SU-DHL-6 (cell line): Measurements from ENCODE around the gene CDC42BPA.

Experiments used
- CTCF ChIP-seq: fragments of 200-600 bp; sonication (generic); IDR thresholded peaks from one replicate; pipeline ENCODE4 v1.5.1; 2017; ENCODE audit warnings: antibody characterized with exemption, mild to moderate bottlenecking, low read length, moderate library complexity; ENCODE audit not compliant: insufficient read depth, poor library complexity, severe bottlenecking
- EZH2phosphoT487 ChIP-seq: fragments of 200-600 bp; sonication (generic), shearing (Covaris generic); conservative IDR thresholded peaks from 2 replicates; pipeline ENCODE4 v1.6.1; 2018; ENCODE audit warnings: mild to moderate bottlenecking, antibody characterized with exemption, low read length, moderate library complexity, mixed read lengths

DNA sequence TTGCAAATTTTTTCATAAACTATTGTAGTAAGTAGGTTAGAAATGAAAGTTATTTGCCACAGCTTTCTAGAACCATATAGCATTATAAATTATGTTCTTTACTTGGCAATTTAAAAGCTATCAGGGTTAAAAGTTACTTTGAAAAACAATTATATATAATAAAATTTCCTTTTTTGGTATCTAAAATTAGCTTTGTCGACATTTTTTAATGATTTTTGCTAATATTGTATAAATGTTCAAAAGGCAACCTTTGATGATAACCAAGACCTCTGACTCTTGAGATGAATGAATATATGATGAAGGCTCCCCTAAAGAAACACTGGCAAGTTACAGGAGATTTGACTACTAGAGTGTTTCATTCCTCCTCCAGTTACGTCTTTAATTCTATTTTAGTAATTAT lies 121.2 kb downstream of the CDC42BPA start:
- TF ChIP-seq CTCF (no peak), EZH2phosphoT487 (no peak)
